ENCODE data around the gene BTC.

The BTC gene

GRCh38 chr4:74738464-74739143 lies 55.7 kb downstream of the BTC start:
- H2AFZ ChIP-seq (ENCODE audit: low read depth, low read length): no peak overlapping the region
- H3K9ac ChIP-seq (ENCODE audit: low read length): no peak overlapping the region
- H3K4me3 ChIP-seq (ENCODE audit: low read length): no peak overlapping the region
- TF ChIP-seq CTCF (IDR thresholded peaks at IDR 0.05; ENCODE audit: low read depth, low read length): no peak
- TF ChIP-seq EZH2phosphoT487 (IDR thresholded peaks at IDR 0.05; ENCODE audit: low read depth): no peak
- no peaks in the 10 kb centered on the region for H4K20me1 ChIP-seq (ENCODE audit: insufficient read depth, low read length)
- H3K36me3 ChIP-seq (replicated peaks; ENCODE audit: low read depth, low read length): no peaks in the 10 kb centered on the region
- no peak overlapping the region for H3K27ac ChIP-seq (ENCODE audit: low read length)
- H3K79me2 ChIP-seq (ENCODE audit: low read length): no peaks in the 10 kb centered on the region
- H3K4me1 ChIP-seq (ENCODE audit: low read length): no peaks in the 10 kb centered on the region
- no peaks in the 10 kb centered on the region for H3K9me3 ChIP-seq (ENCODE audit: insufficient read depth, low read length)
- no peaks in the 10 kb centered on the region for H3K27me3 ChIP-seq (ENCODE audit: low read depth, low read length)
- H3K4me2 ChIP-seq (ENCODE audit: low read length): no peak overlapping the region

DNA sequence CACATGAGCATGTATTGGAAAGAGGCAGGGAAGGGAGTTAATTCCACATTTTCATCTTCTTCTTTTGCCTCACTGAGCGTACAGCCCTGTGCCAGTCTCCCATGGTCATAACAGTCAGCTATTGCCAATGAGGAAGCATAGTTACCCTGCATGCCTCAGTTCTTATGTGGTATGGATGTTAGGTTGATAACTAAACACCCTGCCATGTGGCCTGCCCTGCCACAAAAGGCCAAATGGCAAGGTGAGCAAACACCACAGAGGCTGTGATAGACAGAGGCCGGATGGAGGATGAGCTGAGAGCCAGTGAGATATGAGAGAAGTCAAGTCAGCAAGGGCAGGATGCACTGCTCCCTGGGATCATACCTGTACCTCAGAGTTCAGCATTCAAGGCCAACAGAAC lies 59.3 kb downstream of the BTC start:
- Histone ChIP-seq H3K9me3 (ENCODE audit: insufficient read depth, low read length) (no peaks in the 10 kb centered on the region), H2AFZ (ENCODE audit: low read depth, low read length) (no peak overlapping the region), H3K79me2 (ENCODE audit: low read length) (no peaks in the 10 kb centered on the region), H3K4me1 (ENCODE audit: low read length) (no peaks in the 10 kb centered on the region), H3K27me3 (ENCODE audit: low read depth, low read length) (no peaks in the 10 kb centered on the region), H4K20me1 (ENCODE audit: insufficient read depth, low read length) (no peaks in the 10 kb centered on the region), H3K4me3 (ENCODE audit: low read length) (no peak overlapping the region), H3K36me3 (replicated peaks; ENCODE audit: low read depth, low read length) (no peaks in the 10 kb centered on the region), H3K4me2 (ENCODE audit: low read length) (no peak overlapping the region), H3K27ac (ENCODE audit: low read length) (no peak overlapping the region), H3K9ac (ENCODE audit: low read length) (no peak overlapping the region)
- TF ChIP-seq CTCF (IDR thresholded peaks at IDR 0.05; ENCODE audit: low read depth, low read length) (no peak), EZH2phosphoT487 (IDR thresholded peaks at IDR 0.05; ENCODE audit: low read depth) (no peak)

DNA sequence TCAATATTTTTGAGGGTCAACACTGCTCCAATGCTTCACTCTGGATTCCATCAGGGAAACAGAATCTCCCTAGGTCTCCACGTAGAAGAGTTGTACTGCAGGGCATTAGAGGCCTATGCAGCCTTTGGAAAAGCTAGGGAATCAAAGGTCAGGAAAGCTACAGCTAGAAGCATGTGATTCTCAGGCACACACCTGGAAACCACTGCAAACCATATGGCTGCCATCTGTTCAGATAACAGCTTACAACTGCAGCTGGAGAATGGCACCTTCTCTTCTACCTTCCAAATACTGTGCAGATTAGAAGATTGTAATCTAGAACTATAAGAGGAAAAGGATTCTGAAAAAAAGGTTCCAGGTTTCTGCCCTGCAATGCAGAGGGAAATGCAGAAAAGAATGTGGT lies 60.6 kb downstream of the BTC start:
- TF ChIP-seq EZH2phosphoT487 (IDR thresholded peaks at IDR 0.05; ENCODE audit: low read depth) (no peak), CTCF (IDR thresholded peaks at IDR 0.05; ENCODE audit: low read depth, low read length) (no peak)

GRCh38 chr4:74724979-74725378 lies 69.3 kb downstream of the BTC start:
- no peaks in the 10 kb centered on the region; the same call in 1 of the 2 replicates for H3K9me3 ChIP-seq (ENCODE audit: insufficient read depth, low read length)
- no peaks in the 10 kb centered on the region for H3K79me2 ChIP-seq (ENCODE audit: low read length)
- H3K27ac ChIP-seq (ENCODE audit: low read length): no peak overlapping the region
- H3K4me3 ChIP-seq (ENCODE audit: low read length): no peak overlapping the region
- no peak overlapping the region for H3K4me2 ChIP-seq (ENCODE audit: low read length)
- H2AFZ ChIP-seq (ENCODE audit: low read depth, low read length): no peak overlapping the region
- no peak overlapping the region for H3K9ac ChIP-seq (ENCODE audit: low read length)
- H3K27me3 ChIP-seq (ENCODE audit: low read depth, low read length): no peaks in the 10 kb centered on the region
- no peaks in the 10 kb centered on the region for H3K4me1 ChIP-seq (ENCODE audit: low read length)
- H3K36me3 ChIP-seq (replicated peaks; ENCODE audit: low read depth, low read length): no peaks in the 10 kb centered on the region
- TF ChIP-seq CTCF (IDR thresholded peaks at IDR 0.05; ENCODE audit: low read depth, low read length): no peak
- no peak for TF ChIP-seq EZH2phosphoT487 (IDR thresholded peaks at IDR 0.05; ENCODE audit: low read depth)
- H4K20me1 ChIP-seq (ENCODE audit: insufficient read depth, low read length): no peaks in the 10 kb centered on the region

More for the DNA sequence above, 60.6 kb downstream of the BTC start:
- Histone ChIP-seq H3K36me3 (replicated peaks; ENCODE audit: low read depth, low read length) (no peaks in the 10 kb centered on the region), H3K79me2 (ENCODE audit: low read length) (no peaks in the 10 kb centered on the region), H3K4me1 (ENCODE audit: low read length) (no peaks in the 10 kb centered on the region), H4K20me1 (ENCODE audit: insufficient read depth, low read length) (no peaks in the 10 kb centered on the region), H2AFZ (ENCODE audit: low read depth, low read length) (no peak overlapping the region), H3K27me3 (ENCODE audit: low read depth, low read length) (no peaks in the 10 kb centered on the region), H3K9ac (ENCODE audit: low read length) (no peak overlapping the region), H3K4me3 (ENCODE audit: low read length) (no peak overlapping the region), H3K9me3 (ENCODE audit: insufficient read depth, low read length) (no peaks in the 10 kb centered on the region), H3K27ac (ENCODE audit: low read length) (no peak overlapping the region), H3K4me2 (ENCODE audit: low read length) (no peak overlapping the region)

Measured in OCI-LY3 (cell line).